HG03571 (cell line): ENCODE results near the gene TSLP.

Experiments
- ATAC-seq: cut with Tn5 transposase; IDR thresholded peaks from one replicate; pipeline ENCODE4 v1.9.1; 2021; ENCODE audit not compliant: unreplicated experiment

Gene TSLP

GRCh38 chr5:111071413-111071812 lies at the start of gene TSLP:
Gene TSLP (plus strand): TSS chr5:111071713. CDS start chr5:111071891, 178 bp downstream.
- no peak for ATAC-seq

- no peak for ATAC-seq
Measured at GRCh38 chr5:111022301-111022700, 49.2 kb upstream of the TSLP start.

- ATAC-seq: no peak
Measured at GRCh38 chr5:111028865-111029264, 42.6 kb upstream of the TSLP start.

- no peak for ATAC-seq
Measured at GRCh38 chr5:111043712-111044506, 27.6 kb upstream of the TSLP start.

GRCh38 chr5:111058064-111058463 lies 13.4 kb upstream of the TSLP start:
- no peak for ATAC-seq

- ATAC-seq: no peak
Measured at GRCh38 chr5:111060169-111060568, 11.3 kb upstream of the TSLP start.

GRCh38 chr5:111061618-111062017 lies 9.9 kb upstream of the TSLP start:
- no peak for ATAC-seq

- ATAC-seq: no peak
Measured at GRCh38 chr5:111063709-111064322, 7.7 kb upstream of the TSLP start.

GRCh38 chr5:111066261-111066938 lies 5.1 kb upstream of the TSLP start:
- no peak for ATAC-seq

- ATAC-seq: no peak
Measured at GRCh38 chr5:111068213-111068612, 3.3 kb upstream of the TSLP start.

- no peak for ATAC-seq
Measured at GRCh38 chr5:111069839-111070238, 1.7 kb upstream of the TSLP start.

GRCh38 chr5:111070272-111071134 lies 1.0 kb upstream of the TSLP start:
- ATAC-seq: no peak

GRCh38 chr5:111072949-111073682 lies 1.6 kb downstream of the TSLP start:
- ATAC-seq: peak; percentile 67

- ATAC-seq: no peak
Measured at GRCh38 chr5:111074244-111074643, 2.7 kb downstream of the TSLP start.

GRCh38 chr5:111075520-111075919 lies 4.0 kb downstream of the TSLP start:
- ATAC-seq: no peak

- ATAC-seq: no peak
Measured at GRCh38 chr5:111076091-111076490, 4.6 kb downstream of the TSLP start.

GRCh38 chr5:111077678-111078077 lies 6.2 kb downstream of the TSLP start:
- no peak for ATAC-seq

GRCh38 chr5:111079846-111080245 lies 8.3 kb downstream of the TSLP start:
- no peak for ATAC-seq

GRCh38 chr5:111083323-111083722 lies 11.8 kb downstream of the TSLP start:
- ATAC-seq: no peak

- ATAC-seq: peak; percentile 96
Measured at GRCh38 chr5:111092062-111092853, 20.7 kb downstream of the TSLP start, which contains the start of gene WDR36. Gene WDR36 (plus strand): TSS chr5:111092348. CDS start chr5:111092457, 109 bp downstream.
